ENCODE results near the gene RBM4. TPM values are rescaled to one million over a fixed set of nuclear protein-coding genes. Genes with fewer than 3 reads are reported as not detected.

The RBM4 gene
- total and polyA plus RNA-seq, 2 of the 13 experiments (the other 11 are each of a cell fraction or from before 2014, with no cell fraction given), result 126 to 136 TPM

DNA sequence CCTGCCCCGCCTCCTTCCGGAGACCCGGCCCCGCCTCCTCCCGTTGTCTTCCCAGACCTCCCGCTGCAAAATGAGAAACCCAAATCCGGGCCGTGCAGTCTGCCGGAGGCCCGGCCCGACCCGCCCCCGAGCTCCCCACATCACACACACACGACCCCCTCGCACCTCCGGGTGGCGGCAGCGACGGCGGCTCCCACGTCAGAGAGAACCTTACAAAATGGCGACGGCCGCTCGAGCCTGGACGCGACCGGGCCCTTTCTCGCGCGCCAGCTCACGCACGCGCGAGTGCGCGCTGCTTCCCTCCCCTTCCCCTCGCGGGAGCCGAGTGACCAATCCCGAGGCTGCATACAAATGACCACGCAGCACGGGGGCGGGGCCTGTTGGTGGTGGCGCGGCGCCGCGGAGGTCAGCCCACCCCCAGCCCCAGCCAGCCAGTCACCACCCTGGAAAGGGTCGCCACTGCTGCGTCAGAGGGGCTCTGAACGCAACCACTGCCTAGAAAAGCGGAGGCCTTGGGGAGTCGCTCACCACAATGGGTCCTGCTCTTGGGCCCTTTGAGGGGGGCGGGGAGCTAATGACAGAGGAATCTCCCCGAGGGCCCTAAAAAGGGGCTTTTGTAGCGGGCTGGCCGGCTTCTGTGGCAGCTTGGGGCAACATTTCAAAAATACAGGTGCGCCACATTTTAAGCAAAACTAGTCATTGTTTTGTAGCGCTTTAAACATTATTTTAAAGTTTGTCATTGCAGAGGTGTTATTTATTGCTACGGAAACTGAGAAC is 39.3 kb downstream of the RBM4 start, which contains the start of gene RBM4B (continued):
- TF ChIP-seq ZNF850 (CRISPR knock-in tag; conservative IDR thresholded peaks at IDR 0.05) (no peak), PHF21A (CRISPR knock-in tag; IDR thresholded peaks at IDR 0.05) (peak; percentile 27; the same call in 1 of the 2 replicates), TEAD3 (CRISPR knock-in tag; optimal IDR thresholded peaks at IDR 0.05; ENCODE audit: borderline replicate concordance) (peak; percentile 61), NKX3-1 (CRISPR knock-in tag; IDR thresholded peaks at IDR 0.05) (no peak), ZNF432 (CRISPR knock-in tag; IDR thresholded peaks at IDR 0.05; ENCODE audit: borderline replicate concordance) (no peak), NFIB (CRISPR knock-in tag; IDR thresholded peaks at IDR 0.05; ENCODE audit: borderline replicate concordance) (no peak), U2AF2 (IDR thresholded peaks at IDR 0.05; ENCODE audit: low read depth, low read length) (no peak), ZIK1 (CRISPR knock-in tag; IDR thresholded peaks at IDR 0.05; ENCODE audit: borderline replicate concordance, low read depth) (no peak; the same call in 1 of the 2 replicates), IKZF4 (CRISPR knock-in tag; IDR thresholded peaks at IDR 0.05; ENCODE audit: borderline replicate concordance, low read depth, not compliant biosample characterization) (no peak), NFIC (IDR thresholded peaks at IDR 0.05; ENCODE audit: low read length) (no peak), SMARCE1 (IDR thresholded peaks at IDR 0.05; ENCODE audit: borderline replicate concordance) (no peak), ZNF772 (CRISPR knock-in tag; IDR thresholded peaks at IDR 0.05) (no peak; the same call in none of the 2 replicates), ZNF547 (CRISPR knock-in tag; IDR thresholded peaks at IDR 0.05) (peak; percentile 68; the same call in 1 of the 2 replicates), ZNF343 (CRISPR knock-in tag; IDR thresholded peaks at IDR 0.05) (0 out of 2 replicates have a peak, but pooled peaks have one; percentile 17), MBD4 (IDR thresholded peaks at IDR 0.05; ENCODE audit: borderline replicate concordance, low read length) (no peak), ZNF619 (CRISPR knock-in tag; IDR thresholded peaks at IDR 0.05) (no peak; the same call in 1 of the 2 replicates), SMAD3 (CRISPR knock-in tag; IDR thresholded peaks at IDR 0.05) (peak; percentile 48; the same call in 1 of the 2 replicates), ZNF235 (CRISPR knock-in tag; IDR thresholded peaks at IDR 0.05; ENCODE audit: borderline replicate concordance) (no peak), XRCC5 (optimal IDR thresholded peaks at IDR 0.05; ENCODE audit: low read length) (peak; percentile 41), RBM22 (optimal IDR thresholded peaks at IDR 0.05; ENCODE audit: low read length) (no peak), BHLHE40 (IDR thresholded peaks at IDR 0.05; ENCODE audit: low read length) (peak; percentile 15; the same call in 1 of the 2 replicates)
- TF ChIP-seq, protein P1, sequence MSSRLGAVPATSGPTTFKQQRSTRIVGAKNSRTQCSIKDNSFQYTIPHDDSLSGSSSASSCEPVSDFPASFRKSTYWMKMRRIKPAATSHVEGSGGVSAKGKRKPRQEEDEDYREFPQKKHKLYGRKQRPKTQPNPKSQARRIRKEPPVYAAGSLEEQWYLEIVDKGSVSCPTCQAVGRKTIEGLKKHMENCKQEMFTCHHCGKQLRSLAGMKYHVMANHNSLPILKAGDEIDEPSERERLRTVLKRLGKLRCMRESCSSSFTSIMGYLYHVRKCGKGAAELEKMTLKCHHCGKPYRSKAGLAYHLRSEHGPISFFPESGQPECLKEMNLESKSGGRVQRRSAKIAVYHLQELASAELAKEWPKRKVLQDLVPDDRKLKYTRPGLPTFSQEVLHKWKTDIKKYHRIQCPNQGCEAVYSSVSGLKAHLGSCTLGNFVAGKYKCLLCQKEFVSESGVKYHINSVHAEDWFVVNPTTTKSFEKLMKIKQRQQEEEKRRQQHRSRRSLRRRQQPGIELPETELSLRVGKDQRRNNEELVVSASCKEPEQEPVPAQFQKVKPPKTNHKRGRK (CRISPR knock-in tag; IDR thresholded peaks at IDR 0.05), result no peak
- TF ChIP-seq, protein P2, sequence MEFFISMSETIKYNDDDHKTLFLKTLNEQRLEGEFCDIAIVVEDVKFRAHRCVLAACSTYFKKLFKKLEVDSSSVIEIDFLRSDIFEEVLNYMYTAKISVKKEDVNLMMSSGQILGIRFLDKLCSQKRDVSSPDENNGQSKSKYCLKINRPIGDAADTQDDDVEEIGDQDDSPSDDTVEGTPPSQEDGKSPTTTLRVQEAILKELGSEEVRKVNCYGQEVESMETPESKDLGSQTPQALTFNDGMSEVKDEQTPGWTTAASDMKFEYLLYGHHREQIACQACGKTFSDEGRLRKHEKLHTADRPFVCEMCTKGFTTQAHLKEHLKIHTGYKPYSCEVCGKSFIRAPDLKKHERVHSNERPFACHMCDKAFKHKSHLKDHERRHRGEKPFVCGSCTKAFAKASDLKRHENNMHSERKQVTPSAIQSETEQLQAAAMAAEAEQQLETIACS (CRISPR knock-in tag; IDR thresholded peaks at IDR 0.05), result peak; percentile 88
- TF ChIP-seq, protein P3, sequence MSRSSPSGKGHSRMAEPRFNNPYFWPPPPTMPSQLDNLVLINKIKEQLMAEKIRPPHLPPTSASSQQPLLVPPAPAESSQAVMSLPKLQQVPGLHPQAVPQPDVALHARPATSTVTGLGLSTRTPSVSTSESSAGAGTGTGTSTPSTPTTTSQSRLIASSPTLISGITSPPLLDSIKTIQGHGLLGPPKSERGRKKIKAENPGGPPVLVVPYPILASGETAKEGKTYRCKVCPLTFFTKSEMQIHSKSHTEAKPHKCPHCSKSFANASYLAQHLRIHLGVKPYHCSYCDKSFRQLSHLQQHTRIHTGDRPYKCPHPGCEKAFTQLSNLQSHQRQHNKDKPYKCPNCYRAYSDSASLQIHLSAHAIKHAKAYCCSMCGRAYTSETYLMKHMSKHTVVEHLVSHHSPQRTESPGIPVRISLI (CRISPR knock-in tag; IDR thresholded peaks at IDR 0.05; ENCODE audit: borderline replicate concordance), result peak; percentile 11; the same call in 1 of the 2 replicates
- TF ChIP-seq, protein P4, sequence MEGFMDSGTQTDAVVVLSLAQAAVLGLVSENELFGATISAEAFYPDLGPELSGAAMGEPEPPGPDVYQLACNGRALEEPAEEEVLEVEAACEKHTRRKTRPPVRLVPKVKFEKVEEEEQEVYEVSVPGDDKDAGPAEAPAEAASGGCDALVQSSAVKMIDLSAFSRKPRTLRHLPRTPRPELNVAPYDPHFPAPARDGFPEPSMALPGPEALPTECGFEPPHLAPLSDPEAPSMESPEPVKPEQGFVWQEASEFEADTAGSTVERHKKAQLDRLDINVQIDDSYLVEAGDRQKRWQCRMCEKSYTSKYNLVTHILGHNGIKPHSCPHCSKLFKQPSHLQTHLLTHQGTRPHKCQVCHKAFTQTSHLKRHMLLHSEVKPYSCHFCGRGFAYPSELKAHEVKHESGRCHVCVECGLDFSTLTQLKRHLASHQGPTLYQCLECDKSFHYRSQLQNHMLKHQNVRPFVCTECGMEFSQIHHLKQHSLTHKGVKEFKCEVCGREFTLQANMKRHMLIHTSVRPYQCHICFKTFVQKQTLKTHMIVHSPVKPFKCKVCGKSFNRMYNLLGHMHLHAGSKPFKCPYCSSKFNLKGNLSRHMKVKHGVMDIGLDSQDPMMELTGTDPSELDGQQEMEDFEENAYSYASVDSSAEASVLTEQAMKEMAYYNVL (CRISPR knock-in tag; IDR thresholded peaks at IDR 0.05; ENCODE audit: borderline replicate concordance), result no peak; the same call in 1 of the 2 replicates

Measured in HepG2 (cell line).